Large intestine (tissue), 12 donors: ENCODE data around the gene CENPA. TPM values are rescaled to one million over a fixed set of nuclear protein-coding genes. Genes with fewer than 3 reads are reported as not detected.

Source experiments
- DNase-seq, 2 donors: peaks; one replicate each; pipeline versions ENCODE4 v3.0.0 to v3.0.0-alpha.2; 2013
- H3K27ac ChIP-seq: one replicate; pipeline ENCODE4 v1.5.1; 2013; ENCODE audit warnings: low read length
- H3K27me3 ChIP-seq: 2 replicates; pipeline ENCODE4 v1.6.1; 2013; ENCODE audit warnings: low read length; ENCODE audit not compliant: control insufficient read depth, insufficient read depth
- H3K36me3 ChIP-seq: 2 replicates; pipeline ENCODE4 v1.6.1; 2013; ENCODE audit warnings: low read length; ENCODE audit not compliant: control insufficient read depth, insufficient read depth
- H3K4me1 ChIP-seq: one replicate; pipeline ENCODE4 v1.6.1; 2013; ENCODE audit warnings: low read length; ENCODE audit not compliant: control insufficient read depth, insufficient read depth
- H3K4me3 ChIP-seq: one replicate; pipeline ENCODE4 v1.5.1; 2013; ENCODE audit warnings: low read length
- H3K9me3 ChIP-seq: one replicate; pipeline ENCODE4 v1.6.1; 2013; ENCODE audit warnings: mild to moderate bottlenecking, low read depth, low read length, moderate library complexity; ENCODE audit not compliant: control insufficient read depth
- WGBS: methylation state at CpG from one replicate; pipeline ENCODE4 v1.1.5; 2013; ENCODE audit warnings: low lambda C conversion rate; ENCODE audit not compliant: insufficient coverage; 5-methylcytosine and 5-hydroxymethylcytosine counted together
- long read RNA-seq, 11 donors: transcript quantifications; one replicate each; lab custom pipeline, GENCODE V29; 2026
- polyA plus RNA-seq: library from polyadenylated mRNA; unstranded; fragments of 120-200 nt; gene quantifications from one replicate; pipeline ENCODE4 v1.2.1, GENCODE V29; 2013

The CENPA gene
- polyA plus RNA-seq = 4.7 TPM
- long read RNA-seq, donor 1, partial matches to known transcripts = 0 of 1 reads
- long read RNA-seq, donor 1, other reads (novel, unspliced or antisense) = 0 of 1 reads
- long read RNA-seq, donor 2, partial matches to known transcripts = 0 of 3 reads
- long read RNA-seq, donor 2, other reads (novel, unspliced or antisense) = 0 of 3 reads
- long read RNA-seq, donor 3 = 0 reads
- long read RNA-seq, donor 4 = 0 reads
- long read RNA-seq, donor 5, partial matches to known transcripts = 0 of 2 reads
- long read RNA-seq, donor 5, other reads (novel, unspliced or antisense) = 0 of 2 reads
- long read RNA-seq, donor 6, partial matches to known transcripts = 0 of 2 reads
- long read RNA-seq, donor 6, other reads (novel, unspliced or antisense) = 0 of 2 reads
- long read RNA-seq, donor 7, partial matches to known transcripts = 0 of 2 reads
- long read RNA-seq, donor 7, other reads (novel, unspliced or antisense) = 0 of 2 reads
- long read RNA-seq, donor 8, partial matches to known transcripts = 0 of 2 reads
- long read RNA-seq, donor 8, other reads (novel, unspliced or antisense) = 0 of 2 reads
- long read RNA-seq, donor 9, partial matches to known transcripts = 0 of 3 reads
- long read RNA-seq, donor 9, other reads (novel, unspliced or antisense) = 0 of 3 reads
- long read RNA-seq, donor 10, partial matches to known transcripts = 0 of 4 reads
- long read RNA-seq, donor 10, other reads (novel, unspliced or antisense) = 0 of 4 reads
- long read RNA-seq, donor 11, partial matches to known transcripts = 0 of 3 reads
- long read RNA-seq, donor 11, other reads (novel, unspliced or antisense) = 0 of 3 reads

- WGBS = no CpG with 5 or more reads among the region's 55 CpGs
- H3K36me3 ChIP-seq = peaks cover 2% of the 10 kb centered on the region
- H3K4me3 ChIP-seq = peak within 1 kb of the TSS; percentile 44
- H3K27ac ChIP-seq = no peak within 1 kb of the TSS
- H3K4me1 ChIP-seq = peaks cover 4% of the 10 kb centered on the region
- H3K27me3 ChIP-seq = no peaks in the 10 kb centered on the region
- DNase-seq = peak; percentile 98 to 99
- no peaks in the 10 kb centered on the region for H3K9me3 ChIP-seq
Measured at GRCh38 chr2:26785431-26786206, at the start of gene CENPA. Gene CENPA, plus strand, starts transcription at chr2:26786056. Its CDS starts 141 bp downstream, at chr2:26786197.

- Histone ChIP-seq H3K4me1 (no peaks in the 10 kb centered on the region), H3K36me3 (no peaks in the 10 kb centered on the region)
Measured at GRCh38 chr2:26737221-26737620, 48.6 kb upstream of the CENPA start.

DNA sequence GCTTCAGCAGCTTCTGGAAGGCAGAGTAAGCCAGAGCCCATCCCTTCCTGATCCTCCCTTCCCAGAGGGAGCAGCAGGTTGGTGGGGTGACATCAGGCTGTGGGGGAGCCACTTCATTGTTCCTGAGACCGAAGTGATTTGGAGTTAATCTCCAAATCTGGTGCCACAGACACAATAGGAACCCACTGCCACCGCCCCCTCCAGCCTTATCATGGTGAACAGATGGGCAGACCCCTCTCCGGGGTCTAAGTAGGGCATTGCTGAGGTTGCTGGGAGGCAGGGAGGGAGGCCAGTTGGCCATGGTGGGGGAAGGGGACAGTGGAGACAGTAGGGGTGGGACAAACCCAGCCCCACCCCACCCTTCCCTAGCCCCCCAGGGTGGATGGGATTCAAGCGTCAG, 47.4 kb upstream of the CENPA start:
- WGBS = no CpG with 5 or more reads among the region's 4 CpGs
- Histone ChIP-seq H3K9me3 (no peaks in the 10 kb centered on the region), H3K4me3 (no peak overlapping the region), H3K27me3 (no peaks in the 10 kb centered on the region), H3K4me1 (no peaks in the 10 kb centered on the region), H3K27ac (no peak overlapping the region), H3K36me3 (no peaks in the 10 kb centered on the region)
- DNase-seq = no peak

More at GRCh38 chr2:26737221-26737620, 48.6 kb upstream of the CENPA start:
- Histone ChIP-seq H3K9me3 (no peaks in the 10 kb centered on the region), H3K27ac (no peak overlapping the region), H3K4me3 (no peak overlapping the region), H3K27me3 (no peaks in the 10 kb centered on the region)
- no CpG with 5 or more reads among the region's 4 CpGs for WGBS
- no peak for DNase-seq

DNA sequence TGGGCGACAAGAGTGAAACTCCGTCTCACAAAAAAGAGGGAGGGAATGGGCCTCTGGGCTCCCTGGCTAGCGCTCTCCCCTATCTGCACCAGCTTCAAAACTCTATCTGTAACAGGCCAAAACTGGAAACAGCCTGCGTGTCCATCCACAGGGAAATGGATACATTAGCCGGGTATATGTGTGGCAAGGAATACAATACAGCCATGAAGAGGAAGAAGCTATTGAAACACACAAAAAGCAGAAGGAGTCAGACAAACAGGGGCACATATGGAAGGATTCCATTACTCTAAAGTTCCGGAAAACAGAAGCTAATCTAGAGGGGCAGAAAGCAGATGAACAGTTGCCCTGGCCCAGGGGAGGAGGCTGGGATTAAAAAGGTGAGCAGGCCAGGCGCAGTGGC, 46.3 kb upstream of the CENPA start:
- Histone ChIP-seq H3K27me3 (no peaks in the 10 kb centered on the region), H3K4me3 (no peak overlapping the region), H3K36me3 (no peaks in the 10 kb centered on the region), H3K9me3 (no peaks in the 10 kb centered on the region), H3K27ac (no peak overlapping the region), H3K4me1 (no peaks in the 10 kb centered on the region)
- WGBS = no CpG with 5 or more reads among the region's 7 CpGs
- no peak for DNase-seq

- no peak for DNase-seq
- H3K4me3 ChIP-seq = no peak overlapping the region
- WGBS = no CpG with 5 or more reads among the region's 6 CpGs
- no peaks in the 10 kb centered on the region for H3K27me3 ChIP-seq
- H3K4me1 ChIP-seq = no peaks in the 10 kb centered on the region
- H3K27ac ChIP-seq = no peak overlapping the region
- no peaks in the 10 kb centered on the region for H3K36me3 ChIP-seq
- H3K9me3 ChIP-seq = no peaks in the 10 kb centered on the region
Measured at GRCh38 chr2:26740346-26740745, 45.5 kb upstream of the CENPA start.

GRCh38 chr2:26740890-26741302, 45.0 kb upstream of the CENPA start:
- Histone ChIP-seq H3K4me3 (no peak overlapping the region), H3K36me3 (no peaks in the 10 kb centered on the region), H3K9me3 (no peaks in the 10 kb centered on the region), H3K27ac (no peak overlapping the region), H3K4me1 (no peaks in the 10 kb centered on the region), H3K27me3 (no peaks in the 10 kb centered on the region)
- WGBS = no CpG with 5 or more reads among the region's 8 CpGs
- peak in 1 of 2 donors; percentile 24 for DNase-seq

DNA sequence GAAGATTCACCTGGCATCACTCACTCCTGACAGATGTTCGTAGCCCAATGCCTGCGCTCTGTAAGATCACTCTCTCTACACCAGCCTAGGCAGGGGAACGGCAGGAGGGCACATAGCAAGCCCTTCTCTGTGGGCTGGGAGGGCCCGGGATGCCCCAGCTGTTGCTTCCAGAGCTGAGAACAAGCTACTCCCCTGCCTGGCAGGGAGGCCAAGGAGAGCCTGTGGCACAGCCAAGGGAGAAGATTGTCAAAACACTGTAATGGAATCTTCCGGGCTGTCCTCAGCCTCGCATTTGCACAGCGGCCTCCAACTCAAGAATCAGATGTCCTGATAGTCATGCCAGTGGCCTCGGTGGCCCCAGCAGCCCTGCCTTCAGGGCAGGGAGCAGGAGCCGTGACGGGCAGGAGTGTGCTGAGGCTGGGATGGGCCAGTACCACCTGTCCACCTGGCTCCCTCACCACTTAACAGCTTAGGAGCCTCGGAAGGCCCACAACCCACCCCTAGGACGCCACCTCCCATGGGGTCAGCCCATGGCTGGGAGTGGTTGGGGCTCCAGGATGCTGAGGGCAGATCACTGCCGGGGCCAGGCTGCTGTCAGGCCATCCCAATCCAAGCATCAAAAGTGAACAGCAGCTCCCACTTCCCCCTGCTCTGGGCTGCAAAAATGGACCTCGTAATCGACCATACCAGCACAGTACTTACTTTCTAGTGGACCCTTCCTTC, 43.6 kb upstream of the CENPA start:
- Histone ChIP-seq H3K4me3 (no peak overlapping the region), H3K27me3 (no peaks in the 10 kb centered on the region), H3K27ac (no peak overlapping the region), H3K36me3 (no peaks in the 10 kb centered on the region), H3K9me3 (no peaks in the 10 kb centered on the region), H3K4me1 (no peaks in the 10 kb centered on the region)
- no CpG with 5 or more reads among the region's 15 CpGs for WGBS
- DNase-seq = no peak

DNA sequence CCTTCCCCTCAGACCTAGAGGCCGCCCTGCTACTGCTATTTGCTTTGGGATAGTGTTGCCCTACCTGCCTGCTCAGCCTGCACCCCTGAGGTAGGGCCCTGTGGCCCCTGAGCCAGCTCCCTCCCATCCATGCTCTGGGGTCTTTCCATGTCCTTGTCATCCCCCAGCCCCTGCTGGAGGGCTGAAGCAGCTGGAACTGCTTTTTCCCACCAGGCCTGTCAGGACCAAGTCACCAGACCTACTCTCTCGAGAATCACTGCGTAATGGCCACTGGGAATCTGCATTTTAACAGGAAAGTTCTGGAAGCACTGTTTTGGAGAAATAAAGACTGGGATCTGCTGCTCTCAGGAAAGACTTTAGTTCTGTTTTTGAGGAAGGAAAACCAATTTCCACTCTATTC, 42.0 kb upstream of the CENPA start:
- Histone ChIP-seq H3K27me3 (no peaks in the 10 kb centered on the region), H3K4me3 (no peak overlapping the region), H3K9me3 (no peaks in the 10 kb centered on the region), H3K4me1 (no peaks in the 10 kb centered on the region), H3K27ac (no peak overlapping the region), H3K36me3 (no peaks in the 10 kb centered on the region)
- no peak for DNase-seq
- WGBS = no CpG with 5 or more reads among the region's 3 CpGs

DNA sequence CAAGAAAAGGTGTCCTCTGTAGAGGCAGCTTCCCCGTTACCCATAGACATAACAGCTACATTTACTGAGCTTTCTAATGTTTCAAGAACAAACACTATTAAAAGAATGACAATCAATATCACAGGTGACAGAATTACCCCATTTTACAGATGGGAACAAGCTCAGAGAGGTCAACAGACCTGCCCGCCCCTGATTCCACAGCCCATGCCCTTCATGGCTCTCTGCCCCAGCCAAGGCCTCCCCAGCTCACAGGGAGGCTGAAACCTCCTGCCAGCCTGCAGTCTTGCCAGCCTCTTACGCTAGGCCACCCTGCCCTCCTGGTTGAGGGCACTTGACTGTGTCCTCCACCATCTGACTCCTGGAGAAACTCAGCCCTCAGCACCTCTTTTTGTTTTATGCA, 40.9 kb upstream of the CENPA start:
- no peaks in the 10 kb centered on the region for H3K27me3 ChIP-seq
- H3K27ac ChIP-seq = no peak overlapping the region
- no peaks in the 10 kb centered on the region for H3K36me3 ChIP-seq
- no CpG with 5 or more reads among the region's 3 CpGs for WGBS
- H3K9me3 ChIP-seq = no peaks in the 10 kb centered on the region
- no peak overlapping the region for H3K4me3 ChIP-seq
- H3K4me1 ChIP-seq = no peaks in the 10 kb centered on the region
- DNase-seq = no peak
